Nephron progenitor cell (in vitro differentiated cells): Measurements from ENCODE around the gene MAP2K5.

Experiments
- DNase-seq: peaks from one replicate; pipeline ENCODE4 v3.0.0; 2021
- H3K27ac Mint-ChIP-seq: 2 replicates; pipeline ENCODE4 v1.8.0; 2021; ENCODE audit warnings: mild to moderate bottlenecking, moderate library complexity, mixed read lengths
- H3K27me3 Mint-ChIP-seq: 2 replicates; pipeline ENCODE4 v1.8.0; 2021; ENCODE audit warnings: mild to moderate bottlenecking, low read depth, mixed read lengths; ENCODE audit not compliant: poor library complexity
- H3K36me3 Mint-ChIP-seq: 2 replicates; pipeline ENCODE4 v1.8.0; 2021; ENCODE audit warnings: low read depth, mixed read lengths
- H3K4me1 Mint-ChIP-seq: 2 replicates; pipeline ENCODE4 v1.8.0; 2021; ENCODE audit warnings: mixed read lengths
- H3K4me3 Mint-ChIP-seq: 2 replicates; pipeline ENCODE4 v1.8.0; 2021; ENCODE audit warnings: mild to moderate bottlenecking, moderate library complexity, mixed read lengths
- H3K9me3 Mint-ChIP-seq: 2 replicates; pipeline ENCODE4 v1.8.0; 2021; ENCODE audit warnings: mild to moderate bottlenecking, moderate library complexity, mixed read lengths
- CTCF ChIP-seq: fragments of 200-600 bp; sonication (generic); IDR thresholded peaks from 2 replicates; pipeline ENCODE4 v1.5.0; 2021; ENCODE audit warnings: antibody characterized with exemption

MAP2K5 gene

GRCh38 chr15:67510597-67511190, 31.8 kb upstream of the MAP2K5 start:
- H3K27me3 Mint-ChIP-seq, result peaks cover 10% of the 10 kb centered on the region
- H3K27ac Mint-ChIP-seq, result no peak overlapping the region
- H3K36me3 Mint-ChIP-seq, result peaks cover 15% of the 10 kb centered on the region
- TF ChIP-seq CTCF, result no peak
- no peaks in the 10 kb centered on the region for H3K9me3 Mint-ChIP-seq
- H3K4me3 Mint-ChIP-seq, result no peak overlapping the region
- peaks cover 12% of the 10 kb centered on the region for H3K4me1 Mint-ChIP-seq
- no peak for DNase-seq

- H3K4me3 Mint-ChIP-seq, result no peak overlapping the region
- peaks cover 10% of the 10 kb centered on the region for H3K27me3 Mint-ChIP-seq
- peaks cover 15% of the 10 kb centered on the region for H3K36me3 Mint-ChIP-seq
- peaks cover 6% of the 10 kb centered on the region for H3K4me1 Mint-ChIP-seq
- H3K27ac Mint-ChIP-seq, result no peak overlapping the region
- no peak for TF ChIP-seq CTCF
- no peak for DNase-seq
- H3K9me3 Mint-ChIP-seq, result no peaks in the 10 kb centered on the region
Measured at GRCh38 chr15:67511606-67512005, 30.9 kb upstream of the MAP2K5 start.

GRCh38 chr15:67512140-67512539, 30.4 kb upstream of the MAP2K5 start:
- Mint-ChIP-seq H3K9me3 (no peaks in the 10 kb centered on the region), H3K4me3 (no peak overlapping the region), H3K27me3 (peaks cover 10% of the 10 kb centered on the region), H3K27ac (no peak overlapping the region), H3K36me3 (peaks cover 17% of the 10 kb centered on the region), H3K4me1 (peaks cover 6% of the 10 kb centered on the region)
- DNase-seq, result no peak
- no peak for TF ChIP-seq CTCF

- no peak overlapping the region for H3K4me3 Mint-ChIP-seq
- peaks cover 6% of the 10 kb centered on the region for H3K4me1 Mint-ChIP-seq
- peaks cover 9% of the 10 kb centered on the region for H3K27me3 Mint-ChIP-seq
- peaks cover 4% of the 10 kb centered on the region for H3K9me3 Mint-ChIP-seq
- no peak overlapping the region for H3K27ac Mint-ChIP-seq
- DNase-seq, result no peak
- peaks cover 27% of the 10 kb centered on the region for H3K36me3 Mint-ChIP-seq
- TF ChIP-seq CTCF, result no peak
Measured at GRCh38 chr15:67512933-67513714, 29.4 kb upstream of the MAP2K5 start.

GRCh38 chr15:67515090-67515489, 27.4 kb upstream of the MAP2K5 start:
- Mint-ChIP-seq H3K4me3 (no peak overlapping the region), H3K4me1 (peaks cover 6% of the 10 kb centered on the region), H3K36me3 (peaks cover 35% of the 10 kb centered on the region), H3K27ac (no peak overlapping the region), H3K27me3 (peaks cover 4% of the 10 kb centered on the region), H3K9me3 (peaks cover 9% of the 10 kb centered on the region)
- DNase-seq, result no peak
- no peak for TF ChIP-seq CTCF

- Mint-ChIP-seq H3K9me3 (peaks cover 9% of the 10 kb centered on the region), H3K27me3 (peaks cover 4% of the 10 kb centered on the region), H3K4me1 (peaks cover 6% of the 10 kb centered on the region), H3K4me3 (no peak overlapping the region), H3K36me3 (peaks cover 35% of the 10 kb centered on the region), H3K27ac (no peak overlapping the region)
- TF ChIP-seq CTCF, result no peak
- no peak for DNase-seq
Measured at GRCh38 chr15:67515557-67515956, 26.9 kb upstream of the MAP2K5 start.
